Stomach (tissue), 9 donors: Measurements from ENCODE around the gene LHFPL6. TPM values are rescaled to one million over a fixed set of nuclear protein-coding genes. Genes with fewer than 3 reads are reported as not detected.

Source experiments
- DNase-seq, 2 donors: peaks; one replicate each; pipeline versions ENCODE4 v3.0.0 to v3.0.0-alpha.2; 2013 to 2019
- H3K27ac ChIP-seq, 5 donors: fragments of 200-600 bp in 4 of 5; sonication (generic) in 4 of 5; one replicate each; pipeline ENCODE4 v1.5.1; 2013 to 2019; ENCODE audit warnings: mild to moderate bottlenecking in 1 of 5, moderate library complexity in 1 of 5
- H3K27me3 ChIP-seq, 3 donors: fragments of 200-600 bp; sonication (generic); one replicate each; pipeline ENCODE4 v1.5.1; 2017 to 2019; ENCODE audit warnings: mixed run types in 1 of 3
- H3K36me3 ChIP-seq, 4 donors: fragments of 200-600 bp; sonication (generic); 1 replicate in 3 of 4; 2 replicates in 1 of 4; pipeline ENCODE4 v1.5.1; 2016 to 2019
- H3K4me1 ChIP-seq, 4 donors: fragments of 200-600 bp; sonication (generic); one replicate each; pipeline ENCODE4 v1.5.1; 2016 to 2019
- H3K4me3 ChIP-seq, 4 donors: fragments of 200-600 bp; sonication (generic) in 3 of 4; one replicate each; pipeline ENCODE4 v1.5.1; 2016 to 2019; ENCODE audit warnings: mild to moderate bottlenecking in 1 of 4
- H3K9me3 ChIP-seq, 4 donors: fragments of 200-600 bp; sonication (generic); one replicate each; pipeline ENCODE4 v1.5.1; 2016 to 2019
- EP300 ChIP-seq: sonication (generic); formaldehyde crosslinking; IDR thresholded peaks from one replicate; pipeline ENCODE4 v1.6.1; 2017; ENCODE audit warnings: antibody characterized with exemption
- POLR2A ChIP-seq, 4 donors: fragments of 450-650 bp; IDR thresholded peaks; one replicate each; pipeline ENCODE4 v1.6.1; 2016; ENCODE audit warnings: antibody characterized with exemption in 4 of 4, control low read depth in 2 of 4, mild to moderate bottlenecking in 1 of 4, moderate library complexity in 1 of 4
- POLR2AphosphoS5 ChIP-seq, 3 donors: sonication (generic); formaldehyde crosslinking; IDR thresholded peaks; one replicate each; pipeline ENCODE4 v1.6.1; 2016; ENCODE audit warnings: antibody characterized with exemption in 3 of 3
- WGBS, 5 donors: extraction: QIAGEN DNeasy Blood & Tissue Kit in 3 of 5; methylation state at CpG; one replicate each; pipeline versions ENCODE4 v1.1.5 to v1.1.7; 2013 to 2018; 5-methylcytosine and 5-hydroxymethylcytosine counted together
- intact Hi-C: fragments of 100-400 bp; cut with DNase I; formaldehyde crosslinking; loops from one replicate; pipeline ENCODE4 v1.15.1; 2023; ENCODE audit warnings: low total_unique reads
- polyA plus RNA-seq, 3 donors: library from polyadenylated mRNA; stranded (reverse); fragments of 200-250 nt; gene quantifications; one replicate each; pipeline ENCODE4 v1.2.3, GENCODE V29; 2013
- total RNA-seq, 5 donors: library from RNA; depleted of rRNA; stranded (reverse); fragments of >200 nt; gene quantifications; one replicate each; pipeline versions ENCODE4 v1.1.0 to v1.2.3, GENCODE V29; 2014 to 2016
- TF ChIP-seq, protein P1 (sequence below), 7 experiments: fragments of 450-650 bp in 4 of 7; fragments of 200-600 bp in 3 of 7; sonication (generic) in 3 of 7; IDR thresholded peaks; one replicate each; pipeline ENCODE4 v1.5.1; 2016 to 2019; ENCODE audit warnings: antibody characterized with exemption in 7 of 7, control low read depth in 2 of 7, mild to moderate bottlenecking in 1 of 7
- donor health status: healthy with polysubstance abuse.
- donor health status: Bipolar disorder and iron deficiency.
- donor health status: healthy.

Gene LHFPL6
- total and polyA plus RNA-seq, 8 donors: 4.7 to 53.6 (median 10.9) TPM

DNA sequence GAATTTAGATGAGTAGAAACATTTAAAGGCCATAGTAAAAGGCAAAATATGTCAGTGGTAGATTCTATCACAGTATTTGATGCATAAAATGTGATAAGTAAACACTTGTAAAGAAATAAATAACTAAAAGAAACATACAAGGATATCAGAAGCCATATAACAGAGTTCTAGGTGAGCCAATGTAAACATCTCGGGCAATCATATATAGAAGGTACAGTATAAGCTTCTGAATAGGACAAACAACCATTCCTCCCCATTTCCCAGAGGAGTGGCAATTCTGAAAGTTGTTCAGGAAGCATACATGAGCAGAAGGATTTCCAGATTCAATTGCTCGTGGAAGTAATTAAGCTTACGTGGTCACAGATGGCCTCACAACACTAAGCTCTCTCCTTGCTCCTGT lies 267.3 kb downstream of the LHFPL6 start:
- TF ChIP-seq POLR2AphosphoS5 (IDR thresholded peaks at IDR 0.05): no peak
- Histone ChIP-seq H3K27me3 (no peaks in the 10 kb centered on the region), H3K4me1 (no peaks in the 10 kb centered on the region), H3K36me3 (no peaks in the 10 kb centered on the region), H3K27ac (no peak overlapping the region), H3K4me3 (no peak overlapping the region), H3K9me3 (peaks cover 0 to 4% (median 1%) of the 10 kb centered on the region in 4 donors)
- intact Hi-C loops: no loop called here
- no peak for DNase-seq
- 42 to 53% (median 51%) methylated on average over 3 of the region's 3 CpGs for WGBS, 5 donors

DNA sequence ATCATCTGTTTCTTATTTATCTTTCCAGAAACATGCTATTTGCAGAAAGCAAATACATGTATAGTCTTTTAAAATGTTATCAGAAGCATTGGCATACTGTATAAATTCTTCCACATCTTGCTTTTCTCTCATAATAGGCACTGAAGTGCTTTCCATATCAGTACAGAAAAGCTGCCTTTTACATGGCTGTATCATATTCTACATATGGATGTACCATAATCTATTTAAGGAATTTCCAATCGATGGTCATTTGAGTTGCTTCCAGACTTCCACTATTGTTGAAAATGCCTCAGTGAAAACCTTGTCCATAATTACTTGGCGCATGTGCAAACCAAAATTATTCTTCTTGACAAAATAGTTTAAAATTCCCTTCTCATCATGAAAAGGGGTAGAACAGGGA lies 272.5 kb downstream of the LHFPL6 start:
- no peak overlapping the region for H3K27ac ChIP-seq
- no peaks in the 10 kb centered on the region for H3K36me3 ChIP-seq
- DNase-seq: no peak
- intact Hi-C loops: no loop called here
- peaks cover 0 to 4% (median 1%) of the 10 kb centered on the region in 4 donors for H3K9me3 ChIP-seq
- no peaks in the 10 kb centered on the region for H3K4me1 ChIP-seq
- WGBS, 5 donors: 95 to 97% (median 96%) methylated on average over 2 of the region's 2 CpGs
- H3K4me3 ChIP-seq: no peak overlapping the region
- no peak for TF ChIP-seq EP300
- TF ChIP-seq POLR2AphosphoS5 (IDR thresholded peaks at IDR 0.05): no peak
- TF ChIP-seq, protein P1, sequence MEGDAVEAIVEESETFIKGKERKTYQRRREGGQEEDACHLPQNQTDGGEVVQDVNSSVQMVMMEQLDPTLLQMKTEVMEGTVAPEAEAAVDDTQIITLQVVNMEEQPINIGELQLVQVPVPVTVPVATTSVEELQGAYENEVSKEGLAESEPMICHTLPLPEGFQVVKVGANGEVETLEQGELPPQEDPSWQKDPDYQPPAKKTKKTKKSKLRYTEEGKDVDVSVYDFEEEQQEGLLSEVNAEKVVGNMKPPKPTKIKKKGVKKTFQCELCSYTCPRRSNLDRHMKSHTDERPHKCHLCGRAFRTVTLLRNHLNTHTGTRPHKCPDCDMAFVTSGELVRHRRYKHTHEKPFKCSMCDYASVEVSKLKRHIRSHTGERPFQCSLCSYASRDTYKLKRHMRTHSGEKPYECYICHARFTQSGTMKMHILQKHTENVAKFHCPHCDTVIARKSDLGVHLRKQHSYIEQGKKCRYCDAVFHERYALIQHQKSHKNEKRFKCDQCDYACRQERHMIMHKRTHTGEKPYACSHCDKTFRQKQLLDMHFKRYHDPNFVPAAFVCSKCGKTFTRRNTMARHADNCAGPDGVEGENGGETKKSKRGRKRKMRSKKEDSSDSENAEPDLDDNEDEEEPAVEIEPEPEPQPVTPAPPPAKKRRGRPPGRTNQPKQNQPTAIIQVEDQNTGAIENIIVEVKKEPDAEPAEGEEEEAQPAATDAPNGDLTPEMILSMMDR (IDR thresholded peaks at IDR 0.05): no peak
- no peak for TF ChIP-seq POLR2A (IDR thresholded peaks at IDR 0.05)
- no peaks in the 10 kb centered on the region for H3K27me3 ChIP-seq

- Histone ChIP-seq H3K36me3 (no peaks in the 10 kb centered on the region), H3K27ac (no peak overlapping the region), H3K4me1 (no peaks in the 10 kb centered on the region), H3K27me3 (no peaks in the 10 kb centered on the region), H3K9me3 (peaks cover 0 to 4% (median 1%) of the 10 kb centered on the region in 4 donors), H3K4me3 (no peak overlapping the region)
- 25 to 54% (median 48%) methylated on average over 5 of the region's 5 CpGs for WGBS, 5 donors
- TF ChIP-seq POLR2A (IDR thresholded peaks at IDR 0.05): no peak
- TF ChIP-seq, protein P1 (IDR thresholded peaks at IDR 0.05): no peak
- TF ChIP-seq EP300: no peak
- no peak for TF ChIP-seq POLR2AphosphoS5 (IDR thresholded peaks at IDR 0.05)
- intact Hi-C loops: no loop called here
- DNase-seq: no peak
Measured at GRCh38 chr13:39329182-39329639, 273.8 kb downstream of the LHFPL6 start.

- intact Hi-C loops: no loop called here
- H3K4me3 ChIP-seq: no peak overlapping the region
- no peaks in the 10 kb centered on the region for H3K27me3 ChIP-seq
- no peak for DNase-seq
- no peak for TF ChIP-seq POLR2A (IDR thresholded peaks at IDR 0.05)
- no peaks in the 10 kb centered on the region for H3K4me1 ChIP-seq
- no peak overlapping the region for H3K27ac ChIP-seq
- H3K36me3 ChIP-seq: no peaks in the 10 kb centered on the region
- WGBS, 5 donors: 89 to 97% (median 91%) methylated on average over 1 of the region's 1 CpG
- H3K9me3 ChIP-seq: no peaks in the 10 kb centered on the region
Measured at GRCh38 chr13:39327172-39327479, 275.9 kb downstream of the LHFPL6 start.

DNA sequence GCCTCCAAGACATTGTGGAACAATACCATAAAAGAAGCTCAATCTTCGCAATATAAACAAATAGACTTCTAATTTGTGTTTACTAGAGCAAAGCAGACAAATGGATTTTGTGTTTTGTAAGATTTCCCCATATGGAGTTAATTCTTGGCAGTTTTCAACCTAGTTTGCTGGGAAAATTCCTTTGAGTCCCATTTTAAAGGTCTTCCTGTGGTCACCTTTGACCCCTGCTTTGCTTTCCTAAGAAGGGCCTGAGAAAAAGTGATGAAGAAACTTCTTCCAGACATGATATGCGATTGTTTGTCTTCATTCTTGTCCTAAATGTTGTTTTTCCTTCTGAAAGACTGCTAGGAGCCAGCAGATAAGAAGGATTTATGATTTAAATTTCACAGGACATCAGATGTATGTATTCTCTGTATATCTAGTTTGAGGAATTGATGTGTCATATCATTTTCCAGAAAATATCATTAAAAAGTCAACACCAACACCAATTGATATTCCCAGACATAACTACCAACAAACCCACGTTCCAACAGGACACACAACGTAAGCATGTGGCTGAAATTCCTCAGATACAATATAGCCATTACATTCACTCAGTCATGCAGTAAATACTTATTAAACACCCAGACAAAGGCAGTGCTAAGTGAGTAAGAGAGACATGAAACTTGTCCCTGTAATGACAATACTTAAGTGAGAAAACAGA lies 276.4 kb downstream of the LHFPL6 start:
- no peak for TF ChIP-seq EP300
- TF ChIP-seq, protein P1 (IDR thresholded peaks at IDR 0.05): no peak
- TF ChIP-seq POLR2A (IDR thresholded peaks at IDR 0.05): no peak
- no peak for TF ChIP-seq POLR2AphosphoS5 (IDR thresholded peaks at IDR 0.05)
- no peaks in the 10 kb centered on the region for H3K36me3 ChIP-seq
- H3K4me1 ChIP-seq: peaks cover 0 to 4% (median 0%) of the 10 kb centered on the region in 4 donors
- no peak overlapping the region for H3K4me3 ChIP-seq
- H3K27me3 ChIP-seq: no peaks in the 10 kb centered on the region
- DNase-seq: peak in 1 of 2 donors; percentile 54
- intact Hi-C loops: no loop called here
- no peaks in the 10 kb centered on the region for H3K9me3 ChIP-seq
- H3K27ac ChIP-seq: no peak overlapping the region
- WGBS, 5 donors: 70 to 85% (median 77%) methylated on average over 4 of the region's 4 CpGs
